HG02938 (cell line): ENCODE results near the gene DOCK1.

Source experiments
- ATAC-seq: cut with Tn5 transposase; IDR thresholded peaks from one replicate; pipeline ENCODE4 v1.9.1; 2021; ENCODE audit warnings: mild to moderate bottlenecking, moderate library complexity; ENCODE audit not compliant: unreplicated experiment

DOCK1 gene

DNA sequence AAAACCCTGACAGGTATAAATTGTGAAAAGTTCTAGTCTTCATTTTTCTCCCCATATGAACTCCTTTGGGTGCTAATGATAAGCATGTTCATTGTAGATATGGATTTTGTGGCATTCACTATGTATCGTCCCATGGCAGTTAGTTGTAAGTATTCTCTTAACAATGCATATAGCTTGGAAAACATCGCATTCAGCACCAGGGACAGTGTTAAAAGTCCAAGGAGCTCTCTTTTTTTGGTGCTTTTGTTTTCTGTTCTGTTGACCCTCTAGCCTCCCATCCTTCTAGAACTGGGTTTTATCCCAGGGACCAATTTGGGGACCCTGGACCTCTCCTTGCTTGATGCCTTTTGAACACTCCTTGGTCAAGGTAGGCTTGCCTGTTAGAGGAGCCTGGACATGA, 253.4 kb downstream of the DOCK1 start:
- no peak for ATAC-seq

DNA sequence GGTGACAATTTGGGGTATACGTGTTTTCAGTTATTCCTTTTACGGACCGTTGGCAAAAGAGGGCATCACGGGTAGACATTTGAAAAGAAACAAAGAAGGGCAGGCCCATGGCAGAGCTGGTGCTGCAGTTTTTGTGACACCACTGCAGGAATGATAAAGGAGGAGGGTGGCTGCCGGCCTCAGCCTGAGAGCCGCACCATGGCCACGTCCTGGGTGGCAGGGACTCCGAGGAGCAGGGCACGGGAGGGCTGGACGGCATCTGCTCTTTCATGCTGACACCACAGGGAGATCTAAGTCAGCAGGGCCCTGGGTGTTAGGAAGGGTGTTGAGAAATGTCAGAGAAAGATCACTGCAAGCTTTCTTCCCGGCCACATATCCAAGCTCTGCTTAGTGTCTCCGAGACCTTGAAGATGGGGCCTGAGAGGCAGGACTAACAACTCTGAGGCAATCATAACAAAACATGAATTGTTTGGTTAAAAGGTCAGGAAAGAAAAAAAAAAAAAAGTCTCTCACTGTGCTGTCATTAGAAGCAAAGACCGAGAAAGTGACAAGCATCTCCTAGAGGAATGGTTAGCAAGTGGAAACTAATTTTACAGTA, 254.5 kb downstream of the DOCK1 start:
- ATAC-seq = no peak

DNA sequence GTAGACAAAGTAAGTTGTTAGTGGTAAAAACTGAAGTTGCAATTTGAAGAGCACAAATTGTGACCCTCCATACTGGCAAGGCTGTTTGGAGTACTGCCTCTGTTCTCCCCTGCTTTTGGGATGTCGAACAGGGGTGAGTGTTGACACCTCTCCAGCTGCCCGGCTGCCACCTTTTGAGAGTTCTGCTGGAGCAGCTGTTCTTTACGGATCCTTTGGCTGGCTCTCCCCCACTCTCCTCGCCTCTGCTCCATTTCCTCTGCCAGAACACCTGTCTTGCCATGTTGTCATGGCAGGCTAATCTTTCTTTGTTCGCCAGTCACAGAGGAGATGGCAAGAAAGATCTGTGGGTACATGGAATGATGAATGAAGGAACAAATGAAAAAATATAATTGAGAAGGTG, 256.3 kb downstream of the DOCK1 start:
- no peak for ATAC-seq

DNA sequence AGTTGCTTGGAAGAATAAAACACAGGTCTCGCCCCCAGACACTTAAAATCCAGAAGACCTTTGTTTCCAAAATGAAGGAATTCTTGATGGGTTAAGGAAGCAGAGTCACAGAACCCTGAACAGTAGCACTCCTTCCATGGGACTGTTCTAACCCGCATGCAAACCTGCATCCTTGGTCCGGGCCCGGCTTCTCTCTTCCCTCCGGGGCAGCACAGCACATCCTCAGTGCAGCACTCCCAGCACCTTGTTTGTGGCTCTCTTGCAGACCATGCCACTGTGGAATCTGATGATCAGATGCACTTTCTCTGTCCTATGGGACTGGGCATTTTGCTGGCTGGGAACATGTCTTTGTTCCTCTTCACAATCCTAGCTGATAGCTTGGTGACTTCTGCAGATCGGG, 257.6 kb downstream of the DOCK1 start:
- ATAC-seq = no peak

DNA sequence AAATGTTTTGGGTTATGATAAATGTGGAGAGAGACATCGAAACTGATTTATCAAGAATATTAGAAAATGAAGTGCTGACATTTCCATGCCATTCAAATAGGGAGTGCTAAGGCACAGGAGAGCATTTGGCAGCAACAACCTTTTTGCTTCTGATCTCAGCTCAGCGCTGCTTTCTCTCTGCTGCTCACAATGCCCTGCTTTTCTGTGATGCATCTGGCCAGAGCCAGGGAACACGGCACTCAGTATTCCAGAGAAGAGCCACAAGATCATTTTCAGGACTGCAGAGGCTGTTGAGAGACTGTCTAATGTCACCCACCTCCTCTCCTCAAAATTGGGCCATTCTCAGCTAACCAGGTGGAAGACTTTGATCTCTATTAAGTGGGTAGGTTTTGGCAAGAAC, 263.0 kb downstream of the DOCK1 start:
- no peak for ATAC-seq

DNA sequence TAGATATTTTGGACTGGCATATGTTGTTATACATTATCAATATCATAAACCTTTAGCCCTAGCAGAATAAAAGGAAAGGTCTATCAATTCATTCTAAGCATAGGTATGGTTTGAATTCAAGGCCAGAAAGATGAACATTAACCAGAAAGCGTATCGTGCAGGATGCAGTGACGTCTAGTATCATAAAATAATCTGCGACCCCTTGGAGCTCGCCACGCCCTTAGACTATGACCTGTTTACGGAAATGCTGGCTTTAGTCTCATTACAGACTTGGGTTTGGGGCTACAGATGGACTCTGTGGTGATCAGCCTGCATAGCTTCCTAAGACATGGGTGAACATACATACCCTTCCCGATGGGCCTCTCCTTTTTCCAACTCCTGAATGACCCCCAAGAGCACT, 269.6 kb downstream of the DOCK1 start:
- ATAC-seq = no peak

DNA sequence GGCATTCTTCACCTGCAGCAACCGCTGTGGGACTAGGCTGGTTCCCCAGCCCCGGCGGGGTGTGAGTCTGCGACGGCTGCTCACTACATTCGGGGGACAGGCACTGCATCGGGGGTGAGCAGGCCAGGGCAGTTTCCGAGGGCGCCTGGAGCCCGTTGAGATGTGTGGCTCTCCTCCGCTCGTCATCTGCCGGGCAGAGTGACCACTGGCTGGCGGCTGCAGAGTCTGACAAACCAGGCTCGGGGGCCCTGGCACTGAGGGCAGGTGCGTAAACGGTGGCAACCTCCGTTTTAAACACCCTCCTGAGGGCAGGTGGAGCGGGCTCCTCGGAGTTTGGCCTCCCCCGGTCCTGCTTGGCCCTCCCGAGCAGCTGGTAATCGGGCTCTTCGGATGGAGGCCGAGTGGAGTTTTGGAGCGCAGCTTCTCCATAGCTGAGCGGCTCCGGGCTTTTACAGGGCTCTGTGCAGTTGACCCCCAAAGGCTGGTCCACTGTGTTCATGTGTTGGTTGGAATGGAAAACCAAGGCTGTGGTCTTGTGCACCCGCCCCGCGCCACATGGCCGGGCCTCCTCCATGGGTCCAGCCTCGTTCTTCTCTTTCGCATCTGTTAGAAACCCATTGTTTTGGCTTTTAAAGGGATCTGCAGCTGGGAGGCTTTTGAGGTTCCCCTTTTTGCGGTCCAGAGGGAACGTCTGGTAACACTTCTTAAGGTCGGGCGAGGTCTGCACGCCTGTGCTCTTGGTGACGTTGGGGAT, 270.3 kb downstream of the DOCK1 start:
- no peak for ATAC-seq

DNA sequence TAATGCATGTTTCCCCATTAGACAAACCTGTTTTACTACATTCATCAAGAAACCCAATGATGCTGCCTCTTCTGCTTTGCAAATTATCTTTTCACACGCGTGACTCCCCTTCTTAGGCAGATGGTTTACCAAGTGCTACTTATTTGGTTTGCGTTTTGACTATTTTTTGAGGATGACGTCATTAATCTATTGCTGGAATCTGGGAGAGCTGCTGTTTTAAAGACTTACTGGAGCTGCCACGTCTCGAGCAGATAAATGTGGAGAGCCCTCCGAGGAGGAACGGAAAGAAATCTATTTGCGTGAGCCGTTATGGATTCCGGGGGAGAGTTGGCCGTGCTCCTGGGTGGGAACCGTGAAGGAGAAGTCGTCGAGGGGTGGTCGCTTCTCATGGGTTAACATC, 271.4 kb downstream of the DOCK1 start:
- no peak for ATAC-seq

DNA sequence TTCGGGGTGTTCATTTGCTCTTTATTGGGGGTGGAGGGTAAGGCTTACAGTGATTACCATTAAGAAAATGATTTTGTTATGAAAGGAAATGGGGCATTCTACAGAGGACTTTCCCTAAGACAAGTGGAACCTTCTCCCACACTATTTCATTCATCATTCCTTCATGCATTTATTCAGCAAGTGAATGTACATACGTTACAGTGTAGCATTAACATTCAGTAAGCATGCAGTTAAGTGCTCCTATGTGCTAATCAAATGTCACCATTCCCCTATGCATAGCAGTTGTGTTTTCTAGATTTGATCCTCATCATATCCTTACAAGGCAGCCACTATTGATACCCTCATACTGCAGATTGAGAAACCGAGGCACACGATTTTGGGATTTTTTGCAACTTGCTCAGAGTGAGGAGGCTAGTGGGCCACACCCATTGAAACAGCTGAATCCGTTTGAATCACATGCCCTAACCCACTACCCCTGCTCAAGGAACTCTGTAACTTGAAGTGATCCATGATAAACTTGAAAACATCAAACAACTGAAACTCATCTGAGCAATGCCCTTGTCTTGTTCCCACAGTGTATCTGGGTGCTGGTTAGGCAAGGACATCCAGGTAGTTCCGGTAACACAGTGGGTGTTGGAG, 274.5 kb downstream of the DOCK1 start:
- no peak for ATAC-seq

DNA sequence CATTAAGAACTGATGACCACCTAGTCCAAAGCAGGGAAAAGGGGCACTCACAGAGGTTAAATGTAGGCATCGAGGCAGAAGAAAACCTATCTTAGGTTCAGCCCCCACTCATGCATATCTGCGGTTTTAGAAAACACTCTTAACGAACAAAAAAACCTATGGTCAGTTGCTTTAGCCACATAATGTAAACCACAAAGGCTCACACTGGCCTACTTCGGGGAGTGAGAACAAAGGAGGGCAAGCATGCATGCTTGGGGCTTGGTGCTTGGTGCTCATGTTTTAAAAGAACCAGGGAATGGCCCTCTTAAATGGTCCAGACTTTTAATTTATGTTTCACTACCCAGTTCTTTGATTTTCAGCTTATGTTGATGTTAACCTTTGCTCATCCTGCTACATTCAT, 276.9 kb downstream of the DOCK1 start:
- ATAC-seq = no peak

DNA sequence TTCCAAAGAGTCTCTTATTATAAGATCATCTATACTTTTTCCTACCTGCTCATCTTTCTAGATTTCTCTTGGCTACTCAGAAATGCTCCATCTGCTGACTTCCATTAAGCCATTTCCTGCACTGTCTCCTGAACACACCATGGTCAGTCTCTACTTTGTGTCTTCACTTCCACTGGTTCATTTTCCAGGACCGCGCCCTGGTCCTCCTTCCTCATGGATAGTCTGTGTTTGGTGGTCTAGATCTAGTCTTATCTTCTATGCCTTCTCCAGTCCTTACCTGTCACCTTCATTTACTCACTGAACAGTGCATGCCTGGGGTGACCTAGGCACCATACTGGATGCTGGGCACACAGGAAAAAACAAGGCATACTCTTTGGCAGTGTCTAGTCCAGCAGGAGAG, 279.4 kb downstream of the DOCK1 start:
- ATAC-seq = no peak

DNA sequence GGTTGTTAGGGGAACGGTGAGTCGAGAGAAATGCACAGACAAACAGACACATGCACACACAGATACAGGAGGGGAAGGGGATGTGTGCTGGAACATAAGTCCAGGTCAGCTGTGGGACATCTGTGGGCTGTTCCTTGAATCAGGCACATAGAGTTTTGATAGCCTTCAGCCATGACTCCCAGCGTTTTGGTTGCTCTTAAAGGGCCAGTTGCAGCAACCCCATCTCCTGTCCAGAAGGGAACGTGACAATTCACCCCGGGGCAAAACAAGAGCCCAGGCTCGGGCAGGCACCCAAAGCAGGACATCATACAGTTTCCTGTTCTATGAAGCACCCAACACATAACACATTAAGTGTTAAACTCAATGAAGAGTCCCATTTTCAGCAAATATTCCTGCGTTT, 281.6 kb downstream of the DOCK1 start:
- ATAC-seq = no peak

DNA sequence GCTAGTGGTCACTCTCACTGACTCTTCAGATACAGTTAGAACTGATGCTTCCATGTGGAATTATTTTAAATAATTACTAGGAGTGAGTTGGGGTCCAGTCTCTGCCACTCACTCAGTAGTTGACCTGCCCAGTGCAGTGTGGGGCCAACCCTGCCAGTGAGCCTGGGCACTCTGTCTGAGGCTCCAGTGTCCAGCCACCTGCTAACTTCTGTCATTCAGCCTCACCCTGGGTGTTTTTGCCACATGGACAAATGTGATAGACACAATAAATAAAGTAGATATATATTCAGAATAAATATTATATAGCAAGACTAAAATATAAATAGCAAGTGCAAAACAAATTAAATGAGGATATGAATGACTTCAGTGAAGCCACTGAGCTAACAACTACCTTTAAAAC, 284.0 kb downstream of the DOCK1 start:
- ATAC-seq = no peak

DNA sequence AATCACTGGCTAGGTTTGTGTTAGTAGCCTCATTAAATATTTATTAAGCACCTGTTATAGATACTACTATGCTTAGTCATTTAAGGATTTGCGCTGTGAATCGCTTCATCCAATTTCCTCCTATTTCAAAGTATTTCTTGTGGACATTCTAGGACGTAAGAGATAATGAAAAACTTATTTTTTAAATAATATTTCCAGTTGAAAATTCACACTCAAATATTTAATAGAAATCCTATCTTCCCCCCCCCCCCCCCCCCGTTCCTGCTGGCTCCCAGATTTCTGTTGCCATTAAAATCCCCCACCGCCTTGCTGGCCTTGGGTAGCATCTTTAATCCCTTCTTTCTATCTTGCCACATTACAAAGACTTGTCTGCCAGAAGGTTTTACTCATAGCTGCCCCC, 285.2 kb downstream of the DOCK1 start:
- ATAC-seq = no peak

DNA sequence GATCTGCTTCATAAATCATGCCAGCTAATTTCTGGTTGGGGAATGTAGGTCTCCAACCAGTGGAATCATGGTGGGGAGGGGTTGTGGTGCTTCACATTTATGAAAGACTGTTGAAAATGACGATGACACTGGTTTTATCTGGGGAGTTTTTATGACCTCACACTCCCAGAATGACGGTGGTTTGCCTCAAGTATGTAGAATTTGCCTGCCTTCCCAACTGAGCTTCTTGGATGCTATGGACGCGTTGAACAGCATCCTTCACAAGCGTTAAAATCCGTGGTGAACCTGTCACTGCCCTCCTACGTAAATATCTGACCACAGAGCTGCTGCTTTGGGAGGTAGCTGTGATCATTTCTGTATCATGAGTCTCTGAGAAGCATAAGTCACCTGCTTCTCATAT, 287.9 kb downstream of the DOCK1 start:
- no peak for ATAC-seq

DNA sequence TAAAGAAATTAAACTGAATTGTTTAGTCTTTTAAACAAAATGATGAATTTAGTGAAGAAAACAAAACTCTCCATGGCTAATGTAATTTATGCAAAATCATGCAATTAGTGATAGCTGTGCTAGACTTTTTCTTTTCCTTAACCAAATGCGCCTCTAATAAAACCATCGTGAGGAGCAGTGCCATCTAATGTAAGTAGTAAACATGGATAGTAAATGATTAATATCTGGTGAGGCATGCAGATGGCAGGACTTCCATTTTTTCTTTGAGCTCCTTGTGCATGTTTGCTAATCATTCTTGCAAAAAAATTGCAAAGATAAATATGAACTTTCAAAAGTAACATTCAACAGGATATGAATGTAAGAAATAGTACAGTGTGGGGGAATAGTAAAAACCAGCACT, 288.9 kb downstream of the DOCK1 start:
- ATAC-seq = no peak

DNA sequence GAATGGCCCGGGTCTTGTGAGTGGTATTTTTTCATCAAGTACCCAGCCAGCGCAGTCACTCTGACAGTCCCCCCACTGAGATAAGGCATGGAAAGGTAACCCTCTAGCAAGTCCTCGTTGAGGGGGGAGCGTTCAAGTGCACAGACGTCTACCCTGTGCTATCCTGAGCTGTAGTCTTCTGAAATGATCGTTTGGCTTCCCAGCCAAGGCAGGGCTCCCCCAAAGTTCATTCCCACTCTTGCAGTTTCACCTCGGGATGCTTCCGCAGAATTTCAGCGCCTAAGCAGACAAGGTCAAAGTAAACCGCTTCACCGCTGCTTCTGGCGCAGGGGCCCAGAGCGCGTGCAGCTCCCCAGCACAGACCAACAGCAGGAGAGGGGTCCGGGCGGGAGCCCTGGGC, 289.4 kb downstream of the DOCK1 start:
- no peak for ATAC-seq

DNA sequence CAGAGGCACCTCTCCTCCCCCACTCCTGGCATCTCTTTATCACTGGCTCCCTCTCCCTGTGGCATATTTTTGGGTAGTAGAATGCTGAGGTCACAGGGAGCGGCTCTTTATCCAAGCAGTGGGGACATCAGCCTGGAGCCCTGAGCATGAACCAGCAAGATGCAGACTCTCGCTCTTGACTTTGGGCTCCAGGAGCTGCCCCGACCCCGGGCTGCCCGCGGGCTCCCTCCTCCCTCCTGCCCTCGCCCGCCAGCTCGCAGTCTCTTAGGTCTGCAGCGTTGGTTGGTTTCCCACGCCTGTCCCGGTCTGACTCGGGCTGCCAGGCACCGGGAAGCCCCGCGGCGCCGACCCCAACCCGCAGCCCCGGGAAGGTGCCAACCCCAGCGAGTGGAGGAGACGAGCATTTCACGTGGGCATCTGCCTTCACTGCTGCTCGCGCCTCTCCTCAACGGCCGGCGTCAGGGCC, 289.8 kb downstream of the DOCK1 start:
- no peak for ATAC-seq

DNA sequence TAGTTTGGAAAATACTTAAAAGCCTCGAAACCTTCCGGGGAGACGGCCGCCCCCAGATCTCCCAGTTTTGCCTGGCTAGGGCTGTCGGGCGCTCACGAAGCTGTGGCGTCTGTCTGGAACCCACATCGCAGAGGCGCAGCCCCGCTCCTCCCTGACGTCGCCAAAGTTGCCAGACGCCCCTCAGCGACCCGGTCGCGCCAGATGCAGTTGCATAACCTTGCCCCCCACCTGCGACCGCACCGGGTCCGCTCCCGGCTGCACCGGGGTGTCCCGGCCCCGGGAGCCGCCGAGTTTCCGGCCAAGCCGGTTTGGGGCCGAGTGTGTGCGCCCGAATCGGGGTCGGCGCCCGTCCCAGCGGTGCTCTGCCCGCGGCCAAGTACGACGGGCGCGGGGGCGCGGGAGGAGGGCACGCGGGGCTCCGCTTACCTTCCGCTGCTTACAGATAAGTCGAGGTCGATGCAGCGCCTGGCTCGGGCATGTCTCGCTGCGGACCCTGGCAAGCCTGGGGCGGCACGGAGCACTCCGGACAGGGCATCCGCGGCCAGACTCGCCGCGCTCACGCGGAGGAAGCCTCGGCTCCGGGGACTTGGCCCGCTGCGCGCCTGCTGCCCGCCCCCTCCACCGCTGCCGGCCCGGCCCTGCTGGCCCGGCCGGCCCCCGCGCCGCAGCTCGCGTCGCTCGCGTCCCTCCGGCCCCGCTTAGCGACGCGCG, 290.5 kb downstream of the DOCK1 start:
- no peak for ATAC-seq

DNA sequence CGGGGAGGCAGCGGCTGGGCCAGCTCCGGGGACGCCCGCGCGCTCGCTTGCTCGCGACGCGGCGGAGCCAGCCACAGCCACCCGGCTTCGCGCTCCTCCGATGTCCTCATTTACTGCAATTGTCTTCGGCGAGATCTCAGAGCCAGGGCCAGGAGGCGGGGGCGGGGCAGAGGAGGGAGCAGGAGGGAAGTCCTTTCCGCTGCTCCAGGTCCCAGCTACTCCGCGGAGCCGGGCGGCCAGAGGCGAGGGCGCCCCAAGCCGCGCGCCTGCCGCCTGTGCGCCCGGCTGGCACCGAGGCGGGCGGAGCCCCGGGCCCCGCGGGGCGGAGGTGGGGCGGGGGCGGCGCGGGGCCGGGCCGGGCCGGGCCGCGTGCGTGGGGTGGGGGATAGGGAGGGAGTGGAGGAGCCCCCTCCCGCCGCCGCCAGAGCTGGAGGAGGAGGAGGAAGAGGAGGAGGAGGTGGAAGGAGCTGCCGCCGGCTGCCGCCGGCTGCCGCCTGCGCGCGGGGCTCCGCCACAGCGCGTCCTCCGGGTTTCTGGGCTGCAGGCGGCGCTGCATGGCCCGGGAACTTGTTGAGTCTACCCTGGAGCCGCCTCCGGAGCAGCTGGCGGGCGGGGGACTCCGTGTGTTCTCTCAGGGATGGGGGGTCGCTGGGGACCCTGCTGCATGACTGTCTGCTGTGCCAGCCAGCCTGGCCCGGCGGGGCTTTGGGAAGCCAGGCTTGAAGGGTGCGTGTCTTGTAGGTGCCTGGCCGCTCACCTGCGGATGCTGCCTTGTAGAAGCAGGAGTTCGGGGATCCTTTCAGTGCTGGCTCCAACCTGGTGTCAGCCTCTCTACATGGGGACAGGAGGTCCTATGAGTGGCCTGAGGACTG, 291.3 kb downstream of the DOCK1 start, which contains the start of gene INSYN2A:
Gene INSYN2A, minus strand, starts transcription at position 310 of the 872 bp plus-strand sequence. CDS start 20,196 bp downstream, outside the sequence.
- no peak for ATAC-seq

DNA sequence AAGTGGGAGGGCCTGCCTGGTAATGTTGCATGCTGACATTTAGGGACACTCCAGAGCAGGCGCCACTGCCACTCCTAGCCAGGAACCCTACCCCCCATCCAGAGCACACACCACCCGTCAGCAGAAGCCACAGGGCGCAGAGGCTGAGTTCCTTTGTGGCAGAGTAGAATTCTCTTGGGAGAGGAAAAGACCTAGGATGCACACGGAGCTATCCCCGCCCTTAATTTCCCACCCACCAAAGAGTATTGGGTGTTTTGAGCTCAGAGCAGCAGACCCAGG, 291.9 kb downstream of the DOCK1 start:
- no peak for ATAC-seq
